Measurements from ENCODE around the gene PROX1. TPM values are rescaled to one million over a fixed set of nuclear protein-coding genes. Genes with fewer than 3 reads are reported as not detected.

PROX1 gene
- total RNA-seq (1 to 10 TPM; 4.2 to 6.5 TPM), polyA plus RNA-seq (ENCODE audit: insufficient read depth, low read depth, low replicate concordance) (19.1 TPM)
- long read RNA-seq, donor 1, partial matches to known transcripts, result 12 of 13 reads
- long read RNA-seq, donor 1, other reads (novel, unspliced or antisense), result 0 of 13 reads
- long read RNA-seq, donor 2, full-length matches to known transcripts, result 1 of 1 reads
- long read RNA-seq, donor 2, partial matches to known transcripts, result 0 of 1 reads
- long read RNA-seq, donor 2, other reads (novel, unspliced or antisense), result 0 of 1 reads

GRCh38 chr1:213987927-213988506 is at the start of gene PROX1:
PROX1 (plus strand) TSS chr1:213987973; CDS start chr1:213996536, 8,563 bp downstream.
- WGBS, 2 donors, result 0 to 1% methylated on average over 29 of the region's 29 CpGs
- H3K27me3 ChIP-seq, result no peaks in the 10 kb centered on the region
- H3K27ac ChIP-seq, result peak within 1 kb of the TSS; percentile 88 to 90
- intact Hi-C loops (cut with DNase I; ENCODE audit: low total_unique reads), result no loop called here
- peaks cover 18% of the 10 kb centered on the region for H3K4me1 ChIP-seq
- peak in 1 of 3 experiments; percentile 14 for TF ChIP-seq CTCF (IDR thresholded peaks at IDR 0.05)
- no peak for TF ChIP-seq POLR2A (IDR thresholded peaks at IDR 0.05)
- H3K36me3 ChIP-seq (ENCODE audit: low read depth, missing control alignments), result no peaks in the 10 kb centered on the region
- peak within 1 kb of the TSS; percentile 55 to 71 for H3K4me3 ChIP-seq
- no peaks in the 10 kb centered on the region for H3K9me3 ChIP-seq
- DNase-seq, result peak; percentile 34

- intact Hi-C loops (cut with DNase I; ENCODE audit: low total_unique reads), result no loop called here
- H3K4me3 ChIP-seq, result no peak overlapping the region
- WGBS, 2 donors, result 90 to 92% methylated on average over 5 of the region's 5 CpGs
- no peaks in the 10 kb centered on the region for H3K4me1 ChIP-seq
- no peaks in the 10 kb centered on the region for H3K36me3 ChIP-seq (ENCODE audit: low read depth, missing control alignments)
- no peaks in the 10 kb centered on the region for H3K9me3 ChIP-seq
- no peak for TF ChIP-seq POLR2A (IDR thresholded peaks at IDR 0.05)
- no peak for TF ChIP-seq CTCF (IDR thresholded peaks at IDR 0.05)
- no peaks in the 10 kb centered on the region for H3K27me3 ChIP-seq
- H3K27ac ChIP-seq, result no peak overlapping the region
- no peak for DNase-seq
Observed at GRCh38 chr1:213938776-213939175, 49.0 kb upstream of the PROX1 start.

- Histone ChIP-seq H3K9me3 (no peaks in the 10 kb centered on the region), H3K27ac (no peak overlapping the region), H3K4me3 (no peak overlapping the region), H3K4me1 (no peaks in the 10 kb centered on the region), H3K27me3 (no peaks in the 10 kb centered on the region), H3K36me3 (ENCODE audit: low read depth, missing control alignments) (no peaks in the 10 kb centered on the region)
- WGBS, 2 donors, result 79 to 81% methylated on average over 3 of the region's 3 CpGs
- DNase-seq, result no peak
- TF ChIP-seq CTCF (IDR thresholded peaks at IDR 0.05), result no peak
- TF ChIP-seq POLR2A (IDR thresholded peaks at IDR 0.05), result no peak
- intact Hi-C loops (cut with DNase I; ENCODE audit: low total_unique reads), result no loop called here
Observed at GRCh38 chr1:213939888-213940287, 47.9 kb upstream of the PROX1 start.

- TF ChIP-seq POLR2A (IDR thresholded peaks at IDR 0.05), result no peak
- no peak for TF ChIP-seq CTCF (IDR thresholded peaks at IDR 0.05)
- Histone ChIP-seq H3K36me3 (ENCODE audit: low read depth, missing control alignments) (no peaks in the 10 kb centered on the region), H3K27me3 (no peaks in the 10 kb centered on the region), H3K4me3 (no peak overlapping the region), H3K9me3 (no peaks in the 10 kb centered on the region), H3K27ac (no peak overlapping the region), H3K4me1 (no peaks in the 10 kb centered on the region)
- DNase-seq, result no peak
- intact Hi-C loops (cut with DNase I; ENCODE audit: low total_unique reads), result no loop called here
Observed at GRCh38 chr1:213940947-213941346, 46.8 kb upstream of the PROX1 start.

- no peak overlapping the region for H3K4me3 ChIP-seq
- no peaks in the 10 kb centered on the region for H3K36me3 ChIP-seq (ENCODE audit: low read depth, missing control alignments)
- 25 to 39% methylated on average over 3 of the region's 3 CpGs for WGBS, 2 donors
- no peaks in the 10 kb centered on the region for H3K4me1 ChIP-seq
- no peaks in the 10 kb centered on the region for H3K9me3 ChIP-seq
- intact Hi-C loops (cut with DNase I; ENCODE audit: low total_unique reads), result no loop called here
- DNase-seq, result no peak
- H3K27me3 ChIP-seq, result no peaks in the 10 kb centered on the region
- TF ChIP-seq CTCF (IDR thresholded peaks at IDR 0.05) (no peak), POLR2A (IDR thresholded peaks at IDR 0.05) (no peak)
- H3K27ac ChIP-seq, result no peak overlapping the region
Observed at GRCh38 chr1:213942061-213942460, 45.7 kb upstream of the PROX1 start.

Measured in testis (tissue), 5 donors.